Smooth muscle cell (in vitro differentiated cells): ENCODE measurements around the gene PRAMEF25. TPM values are rescaled to one million over a fixed set of nuclear protein-coding genes. Genes with fewer than 3 reads are reported as not detected.
"Not testable (repeated sequence)": the region's sequence is repeated elsewhere in the genome, so short reads cannot be mapped to it uniquely, and the experiment has no call there.

ENCODE experiments used
- DNase-seq: peaks from one replicate; lab custom pipeline; 2025; ENCODE audit not compliant: unreplicated experiment; lab: John Stamatoyannopoulos, UW
- H2AFZ ChIP-seq: fragments of 200-600 bp; sonication (generic); 2 replicates; pipeline ENCODE4 v1.6.0; 2016; ENCODE audit warnings: antibody characterized with exemption, low read depth, mild to moderate bottlenecking
- H3F3A ChIP-seq: fragments of 200-600 bp; sonication (generic); 2 replicates; pipeline ENCODE4 v1.6.0; 2017; ENCODE audit warnings: antibody characterized with exemption, low read depth
- H3K27ac ChIP-seq: fragments of 200-600 bp; sonication (generic); 2 replicates; pipeline ENCODE4 v1.5.1; 2016; ENCODE audit warnings: low read depth, mild to moderate bottlenecking
- H3K27me3 ChIP-seq: fragments of 200-600 bp; sonication (generic); 2 replicates; pipeline ENCODE4 v1.6.1; 2016; ENCODE audit warnings: low read depth, mild to moderate bottlenecking
- H3K36me3 ChIP-seq: fragments of 200-600 bp; sonication (generic); 2 replicates; pipeline ENCODE4 v1.5.1; 2016; ENCODE audit warnings: low read depth
- H3K4me1 ChIP-seq: fragments of 200-600 bp; sonication (generic); 2 replicates; pipeline ENCODE4 v1.5.1; 2016; ENCODE audit warnings: low read depth
- H3K4me2 ChIP-seq: fragments of 200-600 bp; sonication (generic); 2 replicates; pipeline ENCODE4 v1.6.0; 2016; ENCODE audit warnings: mild to moderate bottlenecking
- H3K4me3 ChIP-seq: fragments of 200-600 bp; sonication (generic); 2 replicates; pipeline ENCODE4 v1.5.1; 2016; ENCODE audit warnings: mild to moderate bottlenecking
- H3K79me2 ChIP-seq: fragments of 200-600 bp; sonication (generic); 2 replicates; pipeline ENCODE4 v1.6.0; 2016; ENCODE audit warnings: low read depth, mild to moderate bottlenecking
- H3K9ac ChIP-seq: fragments of 200-600 bp; sonication (generic); 2 replicates; pipeline ENCODE4 v1.6.0; 2016; ENCODE audit warnings: low read depth
- H3K9me3 ChIP-seq: fragments of 200-600 bp; sonication (generic); replicated peaks from 2 replicates; pipeline ENCODE4 v1.5.1; 2016; ENCODE audit warnings: low read depth
- H4K20me1 ChIP-seq: fragments of 200-600 bp; sonication (generic); 2 replicates; pipeline ENCODE4 v1.6.0; 2016; ENCODE audit warnings: low read depth
- WGBS: methylation state at CpG from one replicate; pipeline ENCODE4 v1.1.7; 2016; ENCODE audit warnings: low lambda C conversion rate; 5-methylcytosine and 5-hydroxymethylcytosine counted together
- polyA plus RNA-seq: library from polyadenylated mRNA; unstranded; fragments of >200 nt; fragmentation: Nextera tagmentation; extraction: Ambion mirVana; gene quantifications from 2 replicates; pipeline ENCODE4 v1.2.1, GENCODE V29; 2016
- total RNA-seq: library from RNA; depleted of rRNA; stranded (reverse); fragments of >200 nt; gene quantifications from 2 replicates; pipeline ENCODE4 v1.2.3, GENCODE V29; 2014

The PRAMEF25 gene
- total RNA-seq = not detected in 2 replicates
- not detected in 2 replicates for polyA plus RNA-seq

DNA sequence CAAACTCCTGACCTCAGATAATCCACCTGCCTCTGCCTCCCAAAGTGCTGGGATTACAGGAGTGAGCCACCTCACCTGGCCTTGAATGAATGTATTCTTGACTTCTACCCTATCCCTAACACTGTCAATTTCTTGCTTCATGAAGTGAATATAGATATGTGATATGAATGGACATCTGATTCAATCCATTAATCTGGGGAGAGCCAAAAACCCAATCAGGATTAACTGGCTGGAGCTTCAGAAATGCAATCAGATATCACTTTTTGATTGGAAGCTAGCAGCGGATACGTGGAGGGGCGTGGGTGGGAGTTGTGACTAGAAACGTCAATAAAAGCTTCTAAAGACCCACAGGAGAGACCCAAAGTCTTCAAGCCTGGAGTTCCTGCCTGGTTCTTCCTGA, at the start of gene PRAMEF25:
Gene PRAMEF25, plus strand, starts transcription at position 301 of the 400 bp plus-strand sequence. CDS start 2,920 bp downstream, outside the sequence.
- not testable (repeated sequence) for H2AFZ ChIP-seq, H3K79me2 ChIP-seq, H3K4me3 ChIP-seq, H3K27ac ChIP-seq, H4K20me1 ChIP-seq, H3K4me1 ChIP-seq, H3K9me3 ChIP-seq, H3K4me2 ChIP-seq, DNase-seq, H3K9ac ChIP-seq, H3F3A ChIP-seq, H3K27me3 ChIP-seq, H3K36me3 ChIP-seq
- WGBS = no CpG with 5 or more reads among the region's 4 CpGs

GRCh38 chr1:13056475-13056874, 14.1 kb upstream of the PRAMEF25 start, which contains the start of gene PRAMEF27:
Gene PRAMEF27, minus strand, starts transcription at chr1:13056575. Its CDS starts 2,916 bp downstream, at chr1:13053659.
- not testable (repeated sequence) for H3K9me3 ChIP-seq, H3K27ac ChIP-seq, H2AFZ ChIP-seq, H3K27me3 ChIP-seq, H3K4me1 ChIP-seq, H3K36me3 ChIP-seq, H3K79me2 ChIP-seq, H3K9ac ChIP-seq, H4K20me1 ChIP-seq, H3F3A ChIP-seq, H3K4me2 ChIP-seq, DNase-seq, H3K4me3 ChIP-seq
- WGBS = 84% methylated on average over 3 of the region's 3 CpGs

DNA sequence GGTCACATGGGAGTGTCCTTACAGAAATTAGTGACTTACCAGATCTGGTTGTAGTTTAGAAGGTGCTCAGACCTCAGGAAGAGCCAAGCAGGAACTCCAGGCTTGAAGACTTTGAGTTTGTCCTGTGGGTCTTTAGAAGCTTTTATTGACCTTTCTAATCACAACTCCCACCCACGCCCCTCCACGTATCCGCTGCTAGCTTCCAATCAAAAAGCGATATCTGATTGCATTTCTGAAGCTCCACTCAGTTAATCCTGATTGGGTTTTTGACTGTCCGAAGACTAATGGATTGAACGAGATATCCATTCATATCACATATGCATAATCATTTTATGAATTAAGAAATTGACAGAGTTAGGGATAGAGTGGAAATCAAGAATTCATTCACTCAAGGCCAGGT, 46.2 kb downstream of the PRAMEF25 start, which contains the start of gene HNRNPCL2:
Gene HNRNPCL2, minus strand, starts transcription at position 101 of the 400 bp plus-strand sequence. CDS start 454 bp downstream, outside the sequence.
- not testable (repeated sequence) for H2AFZ ChIP-seq, H3K4me2 ChIP-seq, H3K4me1 ChIP-seq, DNase-seq, H3K9me3 ChIP-seq, H3F3A ChIP-seq, H3K27ac ChIP-seq, H3K36me3 ChIP-seq, H4K20me1 ChIP-seq, H3K27me3 ChIP-seq, H3K79me2 ChIP-seq, H3K9ac ChIP-seq, H3K4me3 ChIP-seq
- WGBS = 76% methylated on average over 6 of the region's 6 CpGs

Other genes starting within 250 kb of the PRAMEF25 start
- gene PRAMEF11, start 239.4 kb upstream of the PRAMEF25 start, total RNA-seq = not detected in 2 replicates
- not detected in 2 replicates for gene PRAMEF11, start 239.4 kb upstream of the PRAMEF25 start, polyA plus RNA-seq
- not detected in 2 replicates for gene HNRNPCL1, start 222.1 kb upstream of the PRAMEF25 start, total RNA-seq
- not detected in 2 replicates for gene HNRNPCL1, start 222.1 kb upstream of the PRAMEF25 start, polyA plus RNA-seq
- gene PRAMEF2, start 213.7 kb upstream of the PRAMEF25 start, total RNA-seq = not detected in 2 replicates
- not detected in 2 replicates for gene PRAMEF2, start 213.7 kb upstream of the PRAMEF25 start, polyA plus RNA-seq
- not detected in 2 replicates for gene PRAMEF4, start 184.6 kb upstream of the PRAMEF25 start, total RNA-seq
- gene PRAMEF4, start 184.6 kb upstream of the PRAMEF25 start, polyA plus RNA-seq = not detected in 2 replicates
- not detected in 2 replicates for gene PRAMEF10, start 172.5 kb upstream of the PRAMEF25 start, total RNA-seq
- not detected in 2 replicates for gene PRAMEF10, start 172.5 kb upstream of the PRAMEF25 start, polyA plus RNA-seq
- not detected in 2 replicates for gene PRAMEF7, start 154.2 kb upstream of the PRAMEF25 start, total RNA-seq
- not detected in 2 replicates for gene PRAMEF7, start 154.2 kb upstream of the PRAMEF25 start, polyA plus RNA-seq
- not detected in 2 replicates for gene PRAMEF6, start 123.2 kb upstream of the PRAMEF25 start, total RNA-seq
- not detected in 2 replicates for gene PRAMEF6, start 123.2 kb upstream of the PRAMEF25 start, polyA plus RNA-seq
- not detected in 2 replicates for gene PRAMEF27, start 14.2 kb upstream of the PRAMEF25 start, total RNA-seq
- not detected in 2 replicates for gene PRAMEF27, start 14.2 kb upstream of the PRAMEF25 start, polyA plus RNA-seq
- gene HNRNPCL3, start 10.0 kb upstream of the PRAMEF25 start, total RNA-seq = not detected in 2 replicates
- not detected in 2 replicates for gene HNRNPCL3, start 10.0 kb upstream of the PRAMEF25 start, polyA plus RNA-seq
- gene HNRNPCL2, start 46.1 kb downstream of the PRAMEF25 start, total RNA-seq = not detected in 2 replicates
- gene HNRNPCL2, start 46.1 kb downstream of the PRAMEF25 start, polyA plus RNA-seq = not detected in 2 replicates
- not detected in 2 replicates for gene PRAMEF26, start 85.2 kb downstream of the PRAMEF25 start, total RNA-seq
- gene PRAMEF26, start 85.2 kb downstream of the PRAMEF25 start, polyA plus RNA-seq = not detected in 2 replicates
- gene HNRNPCL4, start 94.9 kb downstream of the PRAMEF25 start, total RNA-seq = not detected in 2 replicates
- gene HNRNPCL4, start 94.9 kb downstream of the PRAMEF25 start, polyA plus RNA-seq = not detected in 2 replicates
- gene PRAMEF9, start 101.1 kb downstream of the PRAMEF25 start, total RNA-seq = not detected in 2 replicates
- not detected in 2 replicates for gene PRAMEF9, start 101.1 kb downstream of the PRAMEF25 start, polyA plus RNA-seq
- not detected in 2 replicates for gene PRAMEF13, start 130.6 kb downstream of the PRAMEF25 start, total RNA-seq
- not detected in 2 replicates for gene PRAMEF13, start 130.6 kb downstream of the PRAMEF25 start, polyA plus RNA-seq
- not detected in 2 replicates for gene PRAMEF18, start 155.4 kb downstream of the PRAMEF25 start, total RNA-seq
- not detected in 2 replicates for gene PRAMEF18, start 155.4 kb downstream of the PRAMEF25 start, polyA plus RNA-seq
- not detected in 2 replicates for gene PRAMEF5, start 183.4 kb downstream of the PRAMEF25 start, total RNA-seq
- not detected in 2 replicates for gene PRAMEF5, start 183.4 kb downstream of the PRAMEF25 start, polyA plus RNA-seq
- gene PRAMEF8, start 214.4 kb downstream of the PRAMEF25 start, total RNA-seq = not detected in 2 replicates
- gene PRAMEF8, start 214.4 kb downstream of the PRAMEF25 start, polyA plus RNA-seq = not detected in 2 replicates
- not detected in 2 replicates for gene PRAMEF33, start 232.8 kb downstream of the PRAMEF25 start, total RNA-seq
- not detected in 2 replicates for gene PRAMEF33, start 232.8 kb downstream of the PRAMEF25 start, polyA plus RNA-seq
- gene PRAMEF15, start 244.8 kb downstream of the PRAMEF25 start, total RNA-seq = not detected in 2 replicates
- gene PRAMEF15, start 244.8 kb downstream of the PRAMEF25 start, polyA plus RNA-seq = not detected in 2 replicates